Psoas muscle (tissue), 8 donors: ENCODE results near the gene SFT2D3. TPM values are rescaled to one million over a fixed set of nuclear protein-coding genes. Genes with fewer than 3 reads are reported as not detected.

Experiments used
- ATAC-seq, 4 donors: fragments of 200-7000 bp; cut with Tn5 transposase; one replicate each; pipeline ENCODE4 v1.9.1; 2020; ENCODE audit warnings: moderate library complexity in 3 of 4, mild to moderate bottlenecking in 2 of 4
- DNase-seq, 2 donors: peaks; one replicate each; pipeline ENCODE4 v3.0.0-alpha.2; 2020
- H3K27ac ChIP-seq: fragments of 200-600 bp; one replicate; pipeline ENCODE4 v1.8.0; 2022
- H3K27me3 ChIP-seq, 3 donors: fragments of 200-600 bp in 1 of 3; one replicate each; pipeline versions ENCODE4 v1.6.1 to v1.8.0; 2013 to 2022; ENCODE audit warnings: low read length in 2 of 3, mild to moderate bottlenecking in 2 of 3, moderate library complexity in 1 of 3; ENCODE audit not compliant: insufficient read depth in 3 of 3
- H3K36me3 ChIP-seq, 2 donors: fragments of 200-600 bp in 1 of 2; one replicate each; pipeline versions ENCODE4 v1.6.1 to v1.8.0; 2013 to 2022; ENCODE audit warnings: low read depth in 1 of 2, mild to moderate bottlenecking in 1 of 2, moderate library complexity in 1 of 2; ENCODE audit not compliant: insufficient read depth in 1 of 2
- H3K4me1 ChIP-seq: fragments of 200-600 bp; one replicate; pipeline ENCODE4 v1.8.0; 2022
- H3K4me3 ChIP-seq: fragments of 200-600 bp; one replicate; pipeline ENCODE4 v1.8.0; 2022; ENCODE audit warnings: mild to moderate bottlenecking
- H3K9me3 ChIP-seq: fragments of 200-600 bp; one replicate; pipeline ENCODE4 v1.8.0; 2022
- WGBS, 3 donors: extraction: QIAGEN DNeasy Blood & Tissue Kit; methylation state at CpG; one replicate each; pipeline versions ENCODE4 v1.1.6 to v1.1.7; 2013; 5-methylcytosine and 5-hydroxymethylcytosine counted together
- intact Hi-C, 2 donors: fragments of 100-400 bp; cut with DNase I; formaldehyde crosslinking; loops; one replicate each; pipeline versions ENCODE4 v1.11.0 to v1.14.2; 2022
- polyA plus RNA-seq, 3 donors: library from polyadenylated mRNA; stranded (reverse); fragments of 200-250 nt; gene quantifications; one replicate each; pipeline ENCODE4 v1.2.3, GENCODE V29; 2013
- total RNA-seq, 4 donors: library from RNA; stranded (reverse); fragmentation: NEBNext Ultra II Directional in 2 of 4; extraction: Animal tissue kit (Norgen Biotek cat#: 25700) in 2 of 4; gene quantifications; one replicate each; pipeline versions ENCODE4 v1.2.1 to v1.2.4, GENCODE V29; 2021 to 2023
- TF ChIP-seq, protein P1 (sequence below): fragments of 200-600 bp; IDR thresholded peaks from one replicate; pipeline ENCODE4 v1.8.0; 2022; ENCODE audit warnings: antibody characterized with exemption
- donor health status: healthy with polysubstance abuse.
- donor health status: DM: no; HTN: no; CAD: no; lungs with moderate emphysema.
- donor health status: Bipolar disorder and iron deficiency.
- donor health status: healthy.
- donor health status: DM: yes; HTN: yes; CAD: no.
- donor health status: DM: no; HTN: no; CAD: no.
- donor health status: DM: no; HTN: no; CAD: no.
- donor health status: DM: yes; HTN: yes; CAD: no.

Gene SFT2D3
- total and polyA plus RNA-seq, 7 donors = 1.5 to 4.1 (median 2.2) TPM

DNA sequence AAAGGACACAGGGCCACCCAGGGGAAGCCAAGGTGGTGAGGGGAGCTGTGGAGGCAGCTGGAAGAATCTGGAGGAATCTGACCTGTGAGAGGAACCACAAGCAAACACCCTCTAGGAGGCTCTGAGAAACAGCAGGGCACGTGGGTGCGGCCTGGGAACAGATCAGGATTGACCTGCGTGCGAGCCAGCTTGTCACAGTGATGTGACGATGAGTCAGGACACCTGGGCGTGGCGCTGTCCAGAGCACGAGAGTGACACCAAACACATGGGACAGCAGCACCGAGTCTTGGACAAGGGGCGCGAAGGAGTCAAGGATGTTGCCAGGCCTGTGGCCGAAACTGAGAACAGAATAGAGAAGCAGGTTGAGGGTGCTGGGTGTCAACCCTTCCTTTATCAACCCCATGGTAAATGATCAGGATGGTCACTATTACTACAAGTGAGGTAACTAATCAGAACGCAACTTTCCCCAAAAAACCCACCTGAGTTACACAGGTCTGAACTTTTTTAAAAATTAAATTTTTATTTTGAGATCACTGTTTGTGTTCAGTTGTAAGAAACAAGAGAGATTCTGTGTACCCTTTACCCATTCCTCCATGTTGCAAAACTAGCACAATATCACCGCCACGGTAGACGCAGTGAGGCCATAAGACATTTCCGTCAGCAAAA is 637 bp upstream of the SFT2D3 start:
- DNase-seq (peak; percentile 85 to 93), ATAC-seq (peak; percentile 80 to 84 (median 82))
- Histone ChIP-seq H3K4me1 (peaks cover 35% of the 10 kb centered on the region), H3K9me3 (no peaks in the 10 kb centered on the region), H3K27me3 (no peaks in the 10 kb centered on the region), H3K36me3 (peaks cover 0 to 8% of the 10 kb centered on the region in 2 donors), H3K4me3 (peak overlapping the region; percentile 82), H3K27ac (peak overlapping the region; percentile 99)
- WGBS, 3 donors = 46 to 49% (median 46%) methylated on average over 17 of the region's 17 CpGs
- intact Hi-C loops = loop anchor here in 1 of 2 donors (5.0 kb wide), 1 partner anchor 112 kb away; the partner anchor contains the start of gene WDR33
- TF ChIP-seq, protein P1, sequence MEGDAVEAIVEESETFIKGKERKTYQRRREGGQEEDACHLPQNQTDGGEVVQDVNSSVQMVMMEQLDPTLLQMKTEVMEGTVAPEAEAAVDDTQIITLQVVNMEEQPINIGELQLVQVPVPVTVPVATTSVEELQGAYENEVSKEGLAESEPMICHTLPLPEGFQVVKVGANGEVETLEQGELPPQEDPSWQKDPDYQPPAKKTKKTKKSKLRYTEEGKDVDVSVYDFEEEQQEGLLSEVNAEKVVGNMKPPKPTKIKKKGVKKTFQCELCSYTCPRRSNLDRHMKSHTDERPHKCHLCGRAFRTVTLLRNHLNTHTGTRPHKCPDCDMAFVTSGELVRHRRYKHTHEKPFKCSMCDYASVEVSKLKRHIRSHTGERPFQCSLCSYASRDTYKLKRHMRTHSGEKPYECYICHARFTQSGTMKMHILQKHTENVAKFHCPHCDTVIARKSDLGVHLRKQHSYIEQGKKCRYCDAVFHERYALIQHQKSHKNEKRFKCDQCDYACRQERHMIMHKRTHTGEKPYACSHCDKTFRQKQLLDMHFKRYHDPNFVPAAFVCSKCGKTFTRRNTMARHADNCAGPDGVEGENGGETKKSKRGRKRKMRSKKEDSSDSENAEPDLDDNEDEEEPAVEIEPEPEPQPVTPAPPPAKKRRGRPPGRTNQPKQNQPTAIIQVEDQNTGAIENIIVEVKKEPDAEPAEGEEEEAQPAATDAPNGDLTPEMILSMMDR = no peak

DNA sequence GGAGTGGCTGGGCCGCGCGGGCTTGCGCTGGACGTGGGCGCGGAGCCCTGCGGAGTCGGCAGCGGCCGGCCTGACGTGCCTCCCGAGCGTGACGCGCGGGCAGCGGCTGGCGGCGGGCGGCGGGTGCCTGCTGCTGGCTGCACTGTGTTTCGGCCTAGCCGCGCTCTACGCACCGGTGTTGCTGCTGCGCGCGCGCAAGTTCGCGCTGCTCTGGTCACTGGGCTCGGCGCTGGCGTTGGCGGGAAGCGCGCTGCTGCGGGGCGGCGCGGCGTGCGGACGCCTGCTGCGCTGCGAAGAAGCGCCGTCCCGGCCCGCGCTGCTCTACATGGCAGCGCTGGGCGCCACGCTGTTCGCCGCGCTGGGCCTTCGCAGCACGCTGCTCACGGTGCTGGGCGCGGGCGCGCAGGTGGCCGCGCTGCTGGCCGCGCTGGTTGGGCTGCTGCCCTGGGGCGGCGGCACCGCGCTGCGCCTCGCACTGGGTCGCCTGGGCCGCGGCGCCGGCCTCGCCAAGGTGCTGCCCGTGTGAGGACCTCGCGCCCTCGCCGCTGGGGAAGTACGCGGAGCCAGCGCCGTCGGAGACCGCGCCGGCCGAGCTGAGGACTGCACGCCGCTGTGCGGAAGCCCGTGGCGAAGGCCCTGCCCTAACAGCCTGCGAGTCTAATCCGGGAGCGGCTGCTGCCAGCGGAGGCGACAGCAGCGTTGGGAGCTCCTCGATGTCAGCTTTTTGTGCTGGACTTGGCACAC is 526 bp downstream of the SFT2D3 start:
- ATAC-seq = peak; percentile 62 to 68 (median 65)
- Histone ChIP-seq H3K36me3 (peaks cover 2 to 19% of the 10 kb centered on the region in 2 donors), H3K27me3 (no peaks in the 10 kb centered on the region), H3K4me1 (peaks cover 35% of the 10 kb centered on the region), H3K27ac (peak overlapping the region; percentile 99), H3K9me3 (no peaks in the 10 kb centered on the region), H3K4me3 (peak overlapping the region; percentile 82)
- 0% methylated on average over 65 to 108 of the region's 108 CpGs for whole genome bisulfite sequencing, 3 donors
- DNase-seq = peak; percentile 82 to 93
- TF ChIP-seq, protein P1 = peak; percentile 38
- intact Hi-C loops = loop anchor here in 1 of 2 donors (5.0 kb wide), 1 partner anchor 110 kb away; the partner anchor contains the start of gene WDR33

DNA sequence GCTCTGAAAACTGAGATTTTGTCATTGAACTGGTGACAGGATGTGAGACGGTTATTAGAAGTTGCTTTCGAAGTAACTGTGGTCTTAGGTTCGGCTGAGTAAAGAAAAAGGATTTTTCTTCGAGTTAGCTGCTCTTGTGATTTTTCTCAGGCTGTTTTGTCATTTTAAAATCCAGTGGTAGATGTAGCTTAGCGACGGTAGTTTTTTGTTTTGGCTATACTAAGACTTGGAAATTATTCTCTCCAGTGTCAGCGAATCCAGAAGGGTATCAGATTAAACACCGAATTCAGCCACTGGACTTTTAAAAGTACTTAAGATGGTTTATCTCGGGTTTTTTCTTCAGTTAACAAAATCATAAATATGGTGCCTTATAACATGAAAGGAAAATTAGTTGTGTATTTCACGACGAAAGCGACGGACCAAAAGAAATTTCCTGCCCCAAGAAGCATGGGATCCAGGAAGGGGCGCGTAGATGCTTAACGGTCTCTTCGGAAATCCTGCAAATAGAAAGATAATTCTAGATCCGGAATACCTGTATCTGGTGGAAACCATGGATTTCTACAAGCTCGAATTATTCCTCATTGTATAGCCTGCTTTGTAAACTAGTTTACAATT is 1.2 kb downstream of the SFT2D3 start:
- Histone ChIP-seq H3K9me3 (no peaks in the 10 kb centered on the region), H3K4me1 (peaks cover 35% of the 10 kb centered on the region)
- ATAC-seq = no peak

DNA sequence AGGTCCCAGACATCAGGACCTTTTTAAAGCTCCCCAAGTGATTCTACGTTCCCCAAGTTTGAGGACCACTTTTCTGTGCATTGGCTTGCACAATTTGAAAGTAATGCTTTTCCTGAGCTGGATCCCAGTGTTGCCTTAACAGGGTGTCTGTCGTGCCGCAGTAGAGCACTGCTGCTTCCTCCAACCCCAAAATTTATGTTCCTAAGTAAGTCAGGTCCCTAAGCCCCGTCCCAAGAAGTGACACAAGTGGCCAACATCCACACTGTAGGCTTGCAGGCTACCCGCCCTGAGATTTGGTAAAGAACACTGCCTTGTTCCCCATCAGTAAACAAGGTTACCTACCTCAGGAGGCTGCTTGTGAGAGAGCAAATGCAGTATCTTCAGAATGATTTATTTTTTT is 2.0 kb downstream of the SFT2D3 start:
- Histone ChIP-seq H3K27me3 (no peaks in the 10 kb centered on the region), H3K9me3 (no peaks in the 10 kb centered on the region), H3K4me1 (peaks cover 35% of the 10 kb centered on the region), H3K36me3 (peaks cover 2 to 34% of the 10 kb centered on the region in 2 donors), H3K4me3 (peak overlapping the region; percentile 82), H3K27ac (peak overlapping the region; percentile 99)
- WGBS, 3 donors = 79 to 89% (median 81%) methylated on average over 5 of the region's 5 CpGs
- DNase-seq (no peak), ATAC-seq (no peak)
- intact Hi-C loops = loop anchor here in 1 of 2 donors (5.0 kb wide), 1 partner anchor 109 kb away; the partner anchor contains the start of gene WDR33
- TF ChIP-seq, protein P1 = no peak

More for the DNA sequence above, 1.2 kb downstream of the SFT2D3 start:
- DNase-seq = no peak
- TF ChIP-seq, protein P1 = no peak
- Histone ChIP-seq H3K27me3 (no peaks in the 10 kb centered on the region), H3K4me3 (peak overlapping the region; percentile 82), H3K27ac (peak overlapping the region; percentile 99), H3K36me3 (peaks cover 2 to 26% of the 10 kb centered on the region in 2 donors)
- intact Hi-C loops = loop anchor here in 1 of 2 donors (5.0 kb wide), 1 partner anchor 110 kb away; the partner anchor contains the start of gene WDR33
- 33 to 38% (median 37%) methylated on average over 19 of the region's 19 CpGs for WGBS, 3 donors
